ENCODE measurements around the gene SLC1A5.
"Not testable (repeated sequence)": the region's sequence is repeated elsewhere in the genome, so short reads cannot be mapped to it uniquely, and the experiment has no call there.

The SLC1A5 gene

GRCh38 chr19:46788262-46788967 is at the start of gene SLC1A5:
SLC1A5 (minus strand) TSS chr19:46788594; CDS start chr19:46787965, 629 bp downstream.
- in situ Hi-C loops (cut with MboI; ENCODE audit: low pct_unique_long_range_greater_than_20kb, low sequenced_read_pairs): no loop called here
- peak; percentile 98 for DNase-seq

DNA sequence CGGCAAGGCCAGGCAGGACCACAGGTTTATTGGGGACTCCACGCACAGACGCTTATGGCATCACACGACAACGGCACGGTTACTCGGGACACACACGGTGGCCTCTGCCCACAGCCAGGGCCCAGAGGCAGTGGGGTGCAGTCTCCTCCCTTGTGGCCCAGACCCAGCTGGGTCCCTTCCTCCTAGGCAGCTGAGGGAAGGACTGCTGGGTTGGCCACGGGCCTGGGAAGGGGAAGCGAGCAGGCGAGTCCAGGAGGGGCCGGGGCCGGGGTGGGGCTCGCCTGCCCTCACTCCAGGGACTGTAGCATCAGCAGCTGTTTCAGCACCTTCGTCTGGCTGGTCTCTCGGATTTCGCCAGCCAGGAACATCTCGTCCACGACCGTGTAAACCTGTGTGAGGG is 49.8 kb upstream of the SLC1A5 start:
- no peak for DNase-seq
- in situ Hi-C loops (cut with MboI; ENCODE audit: low pct_unique_long_range_greater_than_20kb, low sequenced_read_pairs): no loop called here

DNA sequence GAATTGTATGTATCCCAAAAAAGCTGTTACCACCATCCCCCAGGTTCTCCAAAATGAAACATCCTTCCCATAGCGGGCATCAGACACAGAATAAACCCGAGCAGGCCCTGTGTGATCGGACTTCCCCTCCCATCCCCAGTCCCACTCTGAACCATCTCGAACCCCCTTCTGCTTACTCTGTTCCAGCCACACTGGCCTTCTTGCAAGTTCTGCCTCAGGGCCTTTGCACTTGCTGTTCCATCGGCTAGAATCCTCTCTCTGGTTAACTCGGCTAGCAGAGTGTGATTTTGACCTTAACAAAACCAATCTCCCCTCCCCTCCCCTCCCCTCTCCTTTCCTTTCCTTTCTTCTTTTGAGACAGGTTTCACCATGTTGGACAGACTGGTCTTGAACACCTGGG is 46.6 kb upstream of the SLC1A5 start:
- in situ Hi-C loops (cut with MboI; ENCODE audit: low pct_unique_long_range_greater_than_20kb, low sequenced_read_pairs): no loop called here
- DNase-seq: no peak

DNA sequence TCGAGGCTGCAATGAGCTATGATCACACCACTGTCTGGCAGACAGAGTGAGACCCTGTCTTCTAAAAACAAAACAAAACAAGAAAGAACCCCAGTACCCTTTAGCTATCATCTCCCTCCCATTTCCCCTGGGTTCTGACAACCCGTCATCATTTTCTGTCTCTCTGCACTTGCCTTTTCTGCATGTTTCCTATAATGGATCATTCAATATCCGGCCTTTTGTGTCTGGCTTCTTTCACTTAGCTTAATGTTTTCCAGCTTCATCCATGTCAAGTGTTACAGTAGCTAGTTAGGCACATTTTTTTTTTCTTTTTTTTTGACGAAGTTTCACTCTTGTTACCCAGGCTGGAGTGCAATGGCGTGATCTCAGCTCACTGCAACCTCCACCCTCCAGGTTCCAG is 45.7 kb upstream of the SLC1A5 start:
- in situ Hi-C loops (cut with MboI; ENCODE audit: low pct_unique_long_range_greater_than_20kb, low sequenced_read_pairs): no loop called here
- DNase-seq: no peak

- no peak for DNase-seq
- in situ Hi-C loops (cut with MboI; ENCODE audit: low pct_unique_long_range_greater_than_20kb, low sequenced_read_pairs): no loop called here
Measured at GRCh38 chr19:46830864-46831263, 42.5 kb upstream of the SLC1A5 start.

GRCh38 chr19:46828484-46828883 is 40.1 kb upstream of the SLC1A5 start:
- in situ Hi-C loops (cut with MboI; ENCODE audit: low pct_unique_long_range_greater_than_20kb, low sequenced_read_pairs): no loop called here
- no peak for DNase-seq

DNA sequence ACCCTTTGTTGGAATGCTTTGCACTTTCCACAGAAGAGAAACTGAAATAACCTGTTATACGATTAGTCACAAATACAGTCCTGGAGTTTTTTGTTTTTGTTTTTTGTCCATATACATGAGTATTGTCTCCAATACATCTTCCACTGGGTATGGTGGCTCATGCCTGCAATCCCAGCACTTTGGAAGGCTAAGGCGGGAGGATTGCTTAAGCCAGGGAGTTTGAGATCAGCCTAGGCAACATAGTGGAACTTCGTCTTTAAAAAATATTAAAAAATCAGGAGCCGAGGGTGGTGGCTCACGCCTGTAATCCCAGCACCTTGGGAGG is 37.3 kb upstream of the SLC1A5 start:
- in situ Hi-C loops (cut with MboI; ENCODE audit: low pct_unique_long_range_greater_than_20kb, low sequenced_read_pairs): no loop called here
- no peak for DNase-seq

- in situ Hi-C loops (cut with MboI; ENCODE audit: low pct_unique_long_range_greater_than_20kb, low sequenced_read_pairs): no loop called here
- peak; percentile 42 for DNase-seq
Measured at GRCh38 chr19:46824890-46825730, 36.7 kb upstream of the SLC1A5 start.

- no peak for DNase-seq
- in situ Hi-C loops (cut with MboI; ENCODE audit: low pct_unique_long_range_greater_than_20kb, low sequenced_read_pairs): no loop called here
Measured at GRCh38 chr19:46823049-46823448, 34.7 kb upstream of the SLC1A5 start.

GRCh38 chr19:46822410-46822787 is 34.0 kb upstream of the SLC1A5 start:
- DNase-seq; in situ Hi-C loops (cut with MboI; ENCODE audit: low pct_unique_long_range_greater_than_20kb, low sequenced_read_pairs): not testable (repeated sequence)

GRCh38 chr19:46821512-46822409 is 33.4 kb upstream of the SLC1A5 start:
- no peak for DNase-seq
- in situ Hi-C loops (cut with MboI; ENCODE audit: low pct_unique_long_range_greater_than_20kb, low sequenced_read_pairs): no loop called here

DNA sequence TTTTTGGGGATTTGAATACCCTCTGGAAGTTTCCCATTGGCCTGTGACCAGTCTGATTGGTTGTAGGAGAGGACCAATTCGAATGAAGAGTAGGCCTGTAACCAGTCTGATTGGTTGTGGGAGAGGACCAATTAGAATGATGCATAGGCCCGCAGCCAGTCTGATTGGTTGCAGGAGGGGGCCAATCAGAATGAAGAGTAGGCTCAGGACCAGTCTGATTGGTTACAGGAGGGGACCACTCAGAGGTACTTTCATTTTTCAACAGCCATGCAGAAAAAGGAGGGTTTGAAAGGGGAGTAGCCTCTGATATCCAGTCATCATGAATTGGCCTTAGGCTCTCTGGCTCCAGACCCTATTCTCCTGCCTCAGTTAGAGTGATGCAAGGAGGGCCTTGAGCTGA is 30.4 kb upstream of the SLC1A5 start:
- DNase-seq: peak; percentile 26
- in situ Hi-C loops (cut with MboI; ENCODE audit: low pct_unique_long_range_greater_than_20kb, low sequenced_read_pairs): no loop called here

DNA sequence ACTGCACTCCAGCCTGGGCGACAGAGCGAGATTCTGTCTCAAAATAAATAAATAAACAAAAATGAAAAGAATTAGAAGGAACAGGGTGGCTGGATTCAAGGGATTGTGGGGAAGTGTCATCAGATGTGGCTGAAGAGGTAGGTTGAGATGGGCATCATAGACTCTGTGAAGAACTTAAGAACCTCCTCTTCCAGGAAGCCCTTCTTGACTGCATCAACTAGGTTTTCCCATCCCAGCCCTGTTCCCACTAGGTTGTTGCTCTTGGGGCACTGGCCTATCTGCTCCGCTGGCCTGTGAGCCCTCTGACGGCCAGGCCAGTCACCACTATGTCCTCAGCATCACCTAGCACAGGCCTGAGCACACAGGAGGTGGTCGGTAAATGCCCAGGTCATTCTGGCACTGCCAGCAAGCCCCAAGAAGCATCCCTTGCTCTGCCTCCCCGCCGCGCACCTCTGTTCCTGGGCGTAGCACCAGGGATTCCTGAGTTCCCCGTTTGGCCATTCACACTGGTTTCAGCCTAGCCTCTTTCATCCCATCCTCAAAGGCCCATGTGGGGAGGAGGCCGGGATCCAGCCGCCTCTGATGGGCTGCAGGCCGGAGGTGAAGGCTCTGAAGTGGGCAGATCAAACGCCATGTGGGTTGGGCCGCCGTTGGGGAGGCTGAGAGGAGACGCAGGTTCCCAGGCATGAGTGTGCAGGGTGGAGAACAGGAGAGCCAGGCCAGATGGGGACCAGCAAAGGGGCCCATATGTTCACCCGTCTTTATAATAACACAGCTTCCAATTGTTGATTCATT is 27.6 kb upstream of the SLC1A5 start:
- DNase-seq: no peak
- in situ Hi-C loops (cut with MboI; ENCODE audit: low pct_unique_long_range_greater_than_20kb, low sequenced_read_pairs): no loop called here

GRCh38 chr19:46813839-46814358 is 25.5 kb upstream of the SLC1A5 start:
- in situ Hi-C loops (cut with MboI; ENCODE audit: low pct_unique_long_range_greater_than_20kb, low sequenced_read_pairs): no loop called here
- no peak for DNase-seq

DNA sequence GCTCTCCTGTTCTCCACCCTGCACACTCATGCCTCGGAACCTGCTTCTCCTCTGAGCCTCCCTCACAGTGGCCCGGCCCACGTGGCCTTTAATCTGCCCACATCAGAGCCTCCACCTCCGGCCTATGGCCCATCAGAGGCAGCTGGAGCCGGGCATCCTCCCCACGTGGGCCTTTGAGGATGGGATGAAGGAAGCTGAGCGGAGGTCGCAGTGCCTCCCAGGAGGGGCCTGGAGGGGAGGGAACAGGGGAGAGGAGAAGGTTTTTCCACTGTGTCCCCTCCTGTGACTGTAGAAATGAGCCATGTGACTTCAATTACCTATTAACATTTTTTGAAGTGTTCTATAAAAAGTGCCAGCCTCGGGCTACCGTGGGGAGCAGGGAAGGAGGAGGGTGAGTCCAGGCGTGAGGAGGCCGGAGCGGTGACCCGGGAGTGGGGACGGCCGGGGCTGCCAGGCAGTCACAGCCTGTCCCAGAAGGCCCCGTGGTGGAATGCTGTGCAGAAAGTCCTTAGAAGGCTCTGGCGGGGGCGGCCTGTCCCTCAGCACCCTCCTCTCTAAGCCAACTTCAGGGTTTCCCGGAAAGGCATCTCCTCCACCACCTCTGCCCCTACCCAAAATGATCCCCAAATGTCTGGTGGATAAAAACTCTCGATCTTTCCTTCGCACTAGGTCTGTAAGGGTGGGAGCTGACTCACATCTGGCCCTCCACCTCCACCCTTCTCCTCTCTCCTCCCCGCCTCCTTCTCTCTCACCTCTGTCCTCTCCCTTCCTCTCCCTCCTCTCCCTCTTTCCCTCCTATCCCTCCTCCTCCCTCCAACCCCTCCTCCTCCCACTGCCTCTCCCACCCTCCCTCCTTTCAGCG is 24.8 kb upstream of the SLC1A5 start:
- DNase-seq: no peak
- in situ Hi-C loops (cut with MboI; ENCODE audit: low pct_unique_long_range_greater_than_20kb, low sequenced_read_pairs): no loop called here

DNA sequence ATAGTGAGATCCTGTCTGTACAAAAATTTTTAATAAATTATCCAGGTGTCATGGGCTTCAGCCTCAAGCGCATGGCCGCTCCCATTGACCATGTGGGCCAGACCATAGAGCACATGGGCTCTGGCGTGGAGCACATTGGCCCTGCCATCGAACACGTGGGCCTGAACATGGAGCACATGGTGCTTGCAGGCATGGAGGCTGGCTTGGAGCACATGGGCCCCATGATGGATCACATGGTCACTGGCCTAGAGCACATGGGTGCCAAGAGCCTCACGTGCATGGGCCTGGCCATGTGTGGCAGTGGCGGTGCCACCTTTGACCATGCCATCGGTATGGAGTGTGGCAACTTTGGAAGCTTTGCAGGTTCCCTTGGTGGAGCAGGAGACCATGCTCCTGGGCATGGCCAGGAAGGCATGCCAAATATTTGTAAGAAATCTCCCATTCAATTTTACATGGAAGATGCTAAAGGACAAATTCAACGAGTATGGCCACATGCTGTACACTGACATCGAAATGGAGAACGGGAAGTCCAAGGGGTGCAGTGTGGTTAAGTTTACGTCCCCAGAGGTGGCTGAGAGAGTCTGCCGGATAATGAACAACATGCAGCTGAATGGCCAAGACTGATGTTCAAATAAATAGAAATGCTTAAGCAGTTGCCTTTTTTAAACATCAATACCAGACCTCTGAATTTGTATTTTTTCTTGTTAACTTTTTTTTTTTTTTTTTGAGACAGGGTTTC is 21.3 kb upstream of the SLC1A5 start:
- in situ Hi-C loops (cut with MboI; ENCODE audit: low pct_unique_long_range_greater_than_20kb, low sequenced_read_pairs): no loop called here
- DNase-seq: no peak

GRCh38 chr19:46806656-46807055 is 18.3 kb upstream of the SLC1A5 start:
- in situ Hi-C loops (cut with MboI; ENCODE audit: low pct_unique_long_range_greater_than_20kb, low sequenced_read_pairs): no loop called here

More at GRCh38 chr19:46806656-46807055, 18.3 kb upstream of the SLC1A5 start:
- no peak for DNase-seq
